GM12878 (cell line): ENCODE data around the gene MST1. TPM values are rescaled to one million over a fixed set of nuclear protein-coding genes. Genes with fewer than 3 reads are reported as not detected.

Source experiments
- ATAC-seq: fragments of 200-7000 bp; cut with Tn5 transposase; 3 replicates; pipeline ENCODE4 v1.9.1; 2020; ENCODE audit warnings: mild to moderate bottlenecking, moderate library complexity
- BruUV-seq: library from RNA; stranded (reverse); fragments of 400-500 nt; replicated peaks from 2 replicates; lab custom pipeline; 2021; lab: Mats Ljungman, UMichigan
- CTCF ChIA-PET: fragments of 300-600 bp; sonication (Branson Sonifier 250); formaldehyde crosslinking; extraction: SDS; loops from one replicate; lab custom pipeline; 2021; ENCODE audit warnings: inconsistent platforms; lab: Yijun Ruan, JAX
- POLR2A ChIA-PET: fragments of 350-600 bp; formaldehyde crosslinking; extraction: SDS; loops from one replicate; lab custom pipeline; 2021; ENCODE audit warnings: inconsistent platforms; lab: Charles Lee
- RAD21 ChIA-PET: fragments of 300-600 bp; sonication (Branson Sonifier 250); formaldehyde crosslinking; loops from one replicate; lab custom pipeline; 2023; ENCODE audit warnings: antibody characterized with exemption; ENCODE audit not compliant: unreplicated experiment; lab: Charles Lee
- SMC1A ChIA-PET: fragments of 300-600 bp; sonication (Branson Sonifier 250); formaldehyde crosslinking; loops from one replicate; lab custom pipeline; 2023; ENCODE audit not compliant: unreplicated experiment, uncharacterized antibody; lab: Charles Lee
- DNase-seq: peaks from one replicate; pipeline ENCODE4 v3.0.0-alpha.2; 2011; ENCODE audit warnings: low read depth, low spot score
- FAIRE-seq: peaks from 3 replicates; lab custom pipeline; 2011; peaks lifted over from hg19 to GRCh38; lab: Jason Lieb, UNC
- H2AFZ ChIP-seq: 2 replicates; pipeline ENCODE4 v1.6.0; 2011; ENCODE audit warnings: low read depth, low read length, control low read depth; ENCODE audit not compliant: control insufficient read depth
- H3K27ac ChIP-seq: 2 replicates; pipeline ENCODE4 v1.5.1; 2011; ENCODE audit warnings: control low read depth; ENCODE audit not compliant: control insufficient read depth, insufficient read depth
- H3K27me3 ChIP-seq, 2 experiments: replicated peaks in 1 of 2; 2 replicates each; pipeline versions ENCODE4 v1.6.0 to v1.6.1; 2011; ENCODE audit warnings: low read length in 1 of 2; ENCODE audit not compliant: control insufficient read depth in 2 of 2, insufficient read depth in 2 of 2
- H3K36me3 ChIP-seq, 2 experiments: 2 replicates each; pipeline ENCODE4 v1.5.1; 2011; ENCODE audit warnings: low read length in 1 of 2; ENCODE audit not compliant: control insufficient read depth in 2 of 2, insufficient read depth in 2 of 2
- H3K4me1 ChIP-seq: 2 replicates; pipeline ENCODE4 v1.6.1; 2011; ENCODE audit warnings: mild to moderate bottlenecking, low read length, moderate library complexity, mixed read lengths; ENCODE audit not compliant: control insufficient read depth, insufficient read depth
- H3K4me2 ChIP-seq: 2 replicates; pipeline ENCODE4 v1.6.0; 2011; ENCODE audit warnings: control low read depth; ENCODE audit not compliant: control insufficient read depth, insufficient read depth
- H3K4me3 ChIP-seq: fragments of 200-600 bp; sonication (generic); 2 replicates; pipeline ENCODE4 v1.5.1; 2016
- H3K79me2 ChIP-seq: 2 replicates; pipeline ENCODE4 v1.6.0; 2011; ENCODE audit warnings: low read length; ENCODE audit not compliant: control insufficient read depth, insufficient read depth
- H3K9ac ChIP-seq: 2 replicates; pipeline ENCODE4 v1.8.0; 2011; ENCODE audit warnings: low read length, control low read depth, mixed read lengths; ENCODE audit not compliant: control insufficient read depth, insufficient read depth
- H3K9me3 ChIP-seq: replicated peaks from 3 replicates; pipeline ENCODE4 v1.5.1; 2011; ENCODE audit warnings: mild to moderate bottlenecking, low read length; ENCODE audit not compliant: control insufficient read depth, insufficient read depth
- H4K20me1 ChIP-seq: 2 replicates; pipeline ENCODE4 v1.6.0; 2011; ENCODE audit not compliant: control insufficient read depth, insufficient read depth
- ATF7 ChIP-seq: fragments of 450-650 bp; IDR thresholded peaks from 2 replicates; pipeline ENCODE4 v1.6.1; 2016; ENCODE audit warnings: low read depth, mild to moderate bottlenecking
- CBX5 ChIP-seq: sonication (generic); IDR thresholded peaks from 2 replicates; pipeline ENCODE4 v1.6.1; 2016; ENCODE audit warnings: low read depth, moderate library complexity, mild to moderate bottlenecking, inconsistent platforms
- GATAD2B ChIP-seq: fragments of 450-650 bp; conservative IDR thresholded peaks from 2 replicates; pipeline ENCODE4 v1.6.1; 2017; ENCODE audit warnings: low read depth, mild to moderate bottlenecking, moderate library complexity
- HDGF ChIP-seq: fragments of 450-650 bp; IDR thresholded peaks from 2 replicates; pipeline ENCODE4 v1.6.1; 2016; ENCODE audit warnings: antibody characterized with exemption
- KAT2A ChIP-seq: conservative IDR thresholded peaks from 2 replicates; pipeline ENCODE4 v1.6.1; 2011; ENCODE audit warnings: low read depth, low read length; ENCODE audit not compliant: control insufficient read depth
- LARP7 ChIP-seq: fragments of 450-650 bp; IDR thresholded peaks from 2 replicates; pipeline ENCODE4 v1.6.1; 2017; ENCODE audit warnings: mild to moderate bottlenecking
- NBN ChIP-seq: fragments of 450-650 bp; IDR thresholded peaks from 2 replicates; pipeline ENCODE4 v1.6.1; 2016
- NR2C2 ChIP-seq: IDR thresholded peaks from 2 replicates; pipeline ENCODE4 v1.6.1; 2011; ENCODE audit warnings: borderline replicate concordance, low read depth; ENCODE audit not compliant: control insufficient read depth, insufficient read length
- POLR2AphosphoS5 ChIP-seq: IDR thresholded peaks from 2 replicates; pipeline ENCODE4 v1.6.1; 2011; ENCODE audit warnings: mild to moderate bottlenecking, low read length, inconsistent platforms
- RAD21 ChIP-seq: IDR thresholded peaks from 2 replicates; pipeline ENCODE4 v1.6.1; 2011; ENCODE audit warnings: mild to moderate bottlenecking, low read depth, low read length, moderate library complexity; ENCODE audit not compliant: insufficient read depth
- RAD51 ChIP-seq: fragments of 450-650 bp; IDR thresholded peaks from 2 replicates; pipeline ENCODE4 v1.6.1; 2016; ENCODE audit warnings: moderate library complexity, mild to moderate bottlenecking, inconsistent platforms
- RCOR1 ChIP-seq: conservative IDR thresholded peaks from 2 replicates; pipeline ENCODE4 v1.6.1; 2012; ENCODE audit warnings: low read depth, low read length, improper control_type of control experiment
- RELA ChIP-seq: fragments of 450-650 bp; IDR thresholded peaks from 2 replicates; pipeline ENCODE4 v1.8.0; 2014; ENCODE audit warnings: borderline replicate concordance; ENCODE audit not compliant: partially characterized antibody
- SREBF2 ChIP-seq: IDR thresholded peaks from 2 replicates; pipeline ENCODE4 v1.6.1; 2012; ENCODE audit warnings: mild to moderate bottlenecking, low read length
- SRF ChIP-seq, 2 experiments: IDR thresholded peaks; 2 replicates each; pipeline ENCODE4 v1.6.1; 2011; ENCODE audit warnings: low read depth in 2 of 2, low read length in 2 of 2, mild to moderate bottlenecking in 1 of 2, moderate library complexity in 1 of 2
- WGBS: methylation state at CpG from one replicate; pipeline ENCODE4 v1.1.6; 2016; ENCODE audit warnings: low lambda C conversion rate; ENCODE audit not compliant: insufficient replicate concordance, insufficient coverage; ENCODE audit errors: missing lambda C conversion rate; 5-methylcytosine and 5-hydroxymethylcytosine counted together
- in situ Hi-C: fragments of 300-500 bp; cut with MboI; formaldehyde crosslinking; loops from 9 replicates; pipeline ENCODE4 v1.14.3; 2018; ENCODE audit warnings: mixed read lengths
- intact Hi-C: fragments of 100-400 bp; cut with micrococcal nuclease; formaldehyde crosslinking; loops from one replicate; pipeline ENCODE4 v1.14.2; 2022; ENCODE audit not compliant: unreplicated experiment
- polyA plus RNA-seq, 11 experiments: library from polyadenylated mRNA; depleted of rRNA in 4 of 11; unstranded in 6 of 11; stranded (reverse) in 5 of 11; fragments of >200 nt; fragmentation: Nextera tagmentation in 4 of 11; fragmentation: Illumina TruSeq in 1 of 11; extraction: Ambion mirVana in 4 of 11; extraction: Trizol in 1 of 11; gene quantifications; 1 replicate in 1 of 11; 2 replicates in 10 of 11; pipeline versions ENCODE4 v1.2.1 to v1.2.3, GENCODE V29; 2011 to 2016; ENCODE audit warnings: inconsistent platforms in 2 of 11, missing spikeins in 2 of 11, low read depth in 1 of 11
- total RNA-seq, 4 experiments: library from RNA; depleted of rRNA in 3 of 4; stranded (reverse); fragments of >200 nt in 3 of 4; fragmentation: Illumina TruSeq in 1 of 4; extraction: Trizol in 1 of 4; gene quantifications; 2 replicates each; pipeline versions ENCODE4 v1.2.1 to v1.2.3, GENCODE V29; 2013 to 2021
- TF ChIP-seq, protein P1 (sequence below): fragments of 450-650 bp; formaldehyde crosslinking; IDR thresholded peaks from 2 replicates; pipeline ENCODE4 v1.4.0; 2020; ENCODE audit warnings: mild to moderate bottlenecking, moderate library complexity
- TF ChIP-seq, protein P2 (sequence below): IDR thresholded peaks from 2 replicates; pipeline ENCODE4 v1.6.1; 2012; ENCODE audit warnings: low read depth, low read length, improper control_type of control experiment

Gene MST1
- total and polyA plus RNA-seq, 10 of the 15 experiments (the other 5 are each of a cell fraction or from before 2014, with no cell fraction given), result 1.2 to 25.5 (median 4.1) TPM

DNA sequence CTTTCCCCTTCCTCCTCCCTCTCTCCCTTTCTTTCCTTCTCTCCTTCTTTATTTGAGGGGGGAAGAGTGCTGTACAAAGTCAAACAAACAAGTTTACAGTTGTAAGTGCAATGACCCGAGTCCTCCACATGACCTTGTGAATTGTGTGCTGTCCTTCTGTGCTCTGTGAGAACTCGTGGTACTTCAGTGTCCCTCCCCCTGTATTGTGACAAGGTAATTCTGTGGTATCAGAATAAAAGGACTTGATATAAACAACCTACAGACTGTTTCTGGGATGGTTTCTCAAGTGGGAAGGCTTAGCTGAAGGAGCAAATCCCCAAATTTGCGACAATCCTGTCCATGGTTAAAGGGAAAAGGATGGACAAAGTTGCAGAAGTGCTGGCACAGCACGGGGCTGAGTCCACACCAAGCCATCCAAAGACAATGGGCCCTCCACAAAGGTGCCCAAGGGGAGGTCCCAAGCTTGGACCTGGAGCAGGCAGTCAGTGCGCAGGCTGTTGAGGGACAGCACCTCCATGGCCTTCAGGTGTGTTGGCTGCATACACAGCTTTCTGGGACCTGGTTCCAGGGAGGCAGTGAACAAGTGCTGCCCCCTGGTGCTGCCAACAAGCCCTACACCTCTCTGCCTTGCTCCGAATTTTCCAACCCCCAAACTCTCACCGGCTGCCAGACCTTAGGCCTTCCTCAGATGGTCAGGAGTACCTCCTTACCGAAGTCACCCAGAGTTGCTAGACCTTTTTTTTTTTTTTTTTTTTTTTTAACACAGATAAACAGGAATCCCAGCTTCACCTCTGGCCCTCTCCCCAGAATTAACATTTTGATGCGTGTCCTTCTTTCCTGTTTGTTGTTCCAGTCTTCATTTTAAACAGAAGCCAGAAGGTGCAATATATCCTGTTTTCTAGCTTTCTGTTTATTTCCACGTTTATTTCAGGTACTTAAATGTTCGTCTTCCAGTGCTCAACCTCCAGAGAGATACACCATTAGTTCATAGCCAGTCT, 17.7 kb downstream of the MST1 start (continued):
- TF ChIP-seq NBN (peak; percentile 34; the same call in 1 of the 2 replicates), HDGF (0 out of 2 replicates have a peak, but pooled peaks have one; percentile 21), RAD21 (peak; percentile 85), LARP7 (0 out of 2 replicates have a peak, but pooled peaks have one; percentile 31)
- TF ChIP-seq, protein P1, sequence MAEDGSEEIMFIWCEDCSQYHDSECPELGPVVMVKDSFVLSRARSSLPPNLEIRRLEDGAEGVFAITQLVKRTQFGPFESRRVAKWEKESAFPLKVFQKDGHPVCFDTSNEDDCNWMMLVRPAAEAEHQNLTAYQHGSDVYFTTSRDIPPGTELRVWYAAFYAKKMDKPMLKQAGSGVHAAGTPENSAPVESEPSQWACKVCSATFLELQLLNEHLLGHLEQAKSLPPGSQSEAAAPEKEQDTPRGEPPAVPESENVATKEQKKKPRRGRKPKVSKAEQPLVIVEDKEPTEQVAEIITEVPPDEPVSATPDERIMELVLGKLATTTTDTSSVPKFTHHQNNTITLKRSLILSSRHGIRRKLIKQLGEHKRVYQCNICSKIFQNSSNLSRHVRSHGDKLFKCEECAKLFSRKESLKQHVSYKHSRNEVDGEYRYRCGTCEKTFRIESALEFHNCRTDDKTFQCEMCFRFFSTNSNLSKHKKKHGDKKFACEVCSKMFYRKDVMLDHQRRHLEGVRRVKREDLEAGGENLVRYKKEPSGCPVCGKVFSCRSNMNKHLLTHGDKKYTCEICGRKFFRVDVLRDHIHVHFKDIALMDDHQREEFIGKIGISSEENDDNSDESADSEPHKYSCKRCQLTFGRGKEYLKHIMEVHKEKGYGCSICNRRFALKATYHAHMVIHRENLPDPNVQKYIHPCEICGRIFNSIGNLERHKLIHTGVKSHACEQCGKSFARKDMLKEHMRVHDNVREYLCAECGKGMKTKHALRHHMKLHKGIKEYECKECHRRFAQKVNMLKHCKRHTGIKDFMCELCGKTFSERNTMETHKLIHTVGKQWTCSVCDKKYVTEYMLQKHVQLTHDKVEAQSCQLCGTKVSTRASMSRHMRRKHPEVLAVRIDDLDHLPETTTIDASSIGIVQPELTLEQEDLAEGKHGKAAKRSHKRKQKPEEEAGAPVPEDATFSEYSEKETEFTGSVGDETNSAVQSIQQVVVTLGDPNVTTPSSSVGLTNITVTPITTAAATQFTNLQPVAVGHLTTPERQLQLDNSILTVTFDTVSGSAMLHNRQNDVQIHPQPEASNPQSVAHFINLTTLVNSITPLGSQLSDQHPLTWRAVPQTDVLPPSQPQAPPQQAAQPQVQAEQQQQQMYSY, result no peak

DNA sequence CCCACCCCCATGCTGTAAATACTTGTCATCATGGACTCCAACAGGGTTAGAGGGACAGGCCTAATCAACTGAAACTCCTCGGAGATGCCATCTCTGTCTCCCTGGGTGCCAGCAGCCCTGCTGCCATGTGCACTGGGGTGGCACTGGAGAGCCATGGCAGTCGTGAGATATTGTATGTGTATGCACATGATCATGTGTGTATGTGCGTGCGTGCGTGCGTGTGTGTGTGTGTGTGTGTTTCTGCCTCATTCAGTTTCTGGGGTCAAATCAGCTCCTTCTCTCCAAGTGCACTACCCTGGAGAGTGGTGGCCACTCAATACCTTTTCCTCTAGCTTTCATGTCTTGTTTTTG, 18.4 kb downstream of the MST1 start:
- FAIRE-seq (no peak), ATAC-seq (no peak), DNase-seq (no peak)
- no TSS peak for BruUV-seq
- Histone ChIP-seq H3K9me3 (no peaks in the 10 kb centered on the region), H2AFZ (no peak overlapping the region), H3K36me3 (no peaks in the 10 kb centered on the region; a peak in 1 of 4 replicates), H3K4me2 (no peak overlapping the region), H3K4me3 (no peak overlapping the region), H3K27me3 (no peaks in the 10 kb centered on the region), H3K9ac (no peak overlapping the region), H3K79me2 (peaks cover 20% of the 10 kb centered on the region), H4K20me1 (no peaks in the 10 kb centered on the region), H3K27ac (no peak overlapping the region), H3K4me1 (peaks cover 10% of the 10 kb centered on the region)
- intact Hi-C loops (loop anchor here (1.0 to 10.0 kb wide), 3 partner anchors 132 to 646 kb away; partner anchors contain the start of genes IMPDH2 and NDUFAF3), in situ Hi-C loops (loop anchor here (10.0 kb wide), 1 partner anchor 136 kb away; no protein-coding TSS in a partner anchor)
- ChIA-PET POLR2A (interaction anchor here (2.1 to 2.9 kb wide), 2 partner anchors 131 to 133 kb away, joined by 8 to 10 read pairs; no protein-coding TSS in a partner anchor), SMC1A (interaction anchor here (3.3 kb wide), 1 partner anchor 132 kb away, joined by 86 read pairs; no protein-coding TSS in a partner anchor), RAD21 (interaction anchor here (1.1 to 3.3 kb wide), 4 partner anchors 83 to 134 kb away, joined by 3 to 89 read pairs (median 10); partner anchors contain the start of gene BSN), CTCF (interaction anchor here (0.7 to 5.3 kb wide), 12 partner anchors 45 to 254 kb away, joined by 3 to 210 read pairs (median 4); partner anchors contain the start of gene DAG1)
- TF ChIP-seq RELA (no peak), NR2C2 (no peak), SRF (IDR thresholded peaks at IDR 0.05; ENCODE audit: low read depth in 2 of 2, low read length in 2 of 2) (no peak), SREBF2 (no peak), CBX5 (no peak), POLR2AphosphoS5 (no peak), KAT2A (no peak), RAD51 (no peak), ATF7 (no peak), GATAD2B (no peak), RCOR1 (no peak)
- TF ChIP-seq, protein P2, sequence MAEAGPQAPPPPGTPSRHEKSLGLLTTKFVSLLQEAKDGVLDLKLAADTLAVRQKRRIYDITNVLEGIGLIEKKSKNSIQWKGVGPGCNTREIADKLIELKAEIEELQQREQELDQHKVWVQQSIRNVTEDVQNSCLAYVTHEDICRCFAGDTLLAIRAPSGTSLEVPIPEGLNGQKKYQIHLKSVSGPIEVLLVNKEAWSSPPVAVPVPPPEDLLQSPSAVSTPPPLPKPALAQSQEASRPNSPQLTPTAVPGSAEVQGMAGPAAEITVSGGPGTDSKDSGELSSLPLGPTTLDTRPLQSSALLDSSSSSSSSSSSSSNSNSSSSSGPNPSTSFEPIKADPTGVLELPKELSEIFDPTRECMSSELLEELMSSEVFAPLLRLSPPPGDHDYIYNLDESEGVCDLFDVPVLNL, result no peak
- WGBS, result 49% methylated on average over 6 of the region's 6 CpGs
